Erythroblast (primary cell): ENCODE measurements around the gene ARHGEF7.

Experiments used
- GATA1 ChIP-seq: IDR thresholded peaks from 2 replicates; pipeline ENCODE4 v1.6.1; 2011; ENCODE audit warnings: low read depth, mild to moderate bottlenecking, control low read depth, low read length, moderate library complexity
- POLR2A ChIP-seq: IDR thresholded peaks from 2 replicates; pipeline ENCODE4 v1.6.1; 2011; ENCODE audit warnings: mild to moderate bottlenecking, low read length

- TF ChIP-seq POLR2A (no peak), GATA1 (no peak)
Observed at GRCh38 chr13:111319998-111320911, 205.1 kb downstream of the ARHGEF7 start, which contains the start of gene TEX29.
